HG03060 (cell line): ENCODE results near the gene SMURF2.
"Not testable (repeated sequence)": the region's sequence is repeated elsewhere in the genome, so short reads cannot be mapped to it uniquely, and the experiment has no call there.

ENCODE experiments used
- ATAC-seq: cut with Tn5 transposase; IDR thresholded peaks from one replicate; pipeline ENCODE4 v1.9.1; 2021; ENCODE audit warnings: low read depth, moderate number of reproducible peaks; ENCODE audit not compliant: unreplicated experiment

SMURF2 gene

DNA sequence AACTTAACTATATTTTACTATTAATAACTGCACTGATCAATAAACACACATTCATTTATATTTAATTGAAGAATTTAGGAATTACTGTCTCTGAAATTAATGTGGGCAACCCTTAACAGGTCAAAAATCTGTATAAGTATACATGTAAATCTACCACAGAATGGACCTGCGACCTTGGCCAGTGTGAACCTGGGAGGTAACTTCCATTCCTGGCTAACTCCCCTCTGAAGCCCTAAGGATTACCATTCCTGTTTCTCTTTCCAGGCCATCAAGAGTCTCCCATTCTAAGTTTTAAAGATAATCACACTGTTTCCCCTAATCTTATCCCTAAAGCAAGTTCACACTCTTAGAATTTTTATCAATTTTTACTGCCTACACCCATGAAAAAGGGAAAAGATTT lies 58.1 kb downstream of the SMURF2 start:
- ATAC-seq = no peak

- ATAC-seq = no peak
Observed at GRCh38 chr17:64599827-64600226, 62.3 kb downstream of the SMURF2 start.

- ATAC-seq = no peak
Observed at GRCh38 chr17:64599187-64599676, 62.9 kb downstream of the SMURF2 start.

DNA sequence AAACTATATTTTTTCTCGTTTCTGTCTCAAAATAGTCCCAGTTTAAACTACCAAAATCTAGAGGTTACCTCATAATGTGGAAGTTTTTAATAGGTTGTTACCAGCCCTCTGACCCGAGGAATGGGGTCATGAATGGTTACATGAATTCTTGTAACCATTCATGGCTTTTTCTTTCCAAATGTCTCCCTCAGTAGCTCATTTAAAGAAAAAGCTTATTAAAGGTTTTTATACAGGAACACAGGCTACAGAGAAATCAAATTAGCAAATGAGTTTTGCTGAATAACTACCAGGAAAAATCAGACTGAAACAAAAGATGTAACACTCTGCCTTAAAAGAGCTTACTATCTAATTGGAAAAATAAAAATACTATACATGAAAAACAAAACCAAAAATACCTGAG lies 63.4 kb downstream of the SMURF2 start:
- no peak for ATAC-seq

DNA sequence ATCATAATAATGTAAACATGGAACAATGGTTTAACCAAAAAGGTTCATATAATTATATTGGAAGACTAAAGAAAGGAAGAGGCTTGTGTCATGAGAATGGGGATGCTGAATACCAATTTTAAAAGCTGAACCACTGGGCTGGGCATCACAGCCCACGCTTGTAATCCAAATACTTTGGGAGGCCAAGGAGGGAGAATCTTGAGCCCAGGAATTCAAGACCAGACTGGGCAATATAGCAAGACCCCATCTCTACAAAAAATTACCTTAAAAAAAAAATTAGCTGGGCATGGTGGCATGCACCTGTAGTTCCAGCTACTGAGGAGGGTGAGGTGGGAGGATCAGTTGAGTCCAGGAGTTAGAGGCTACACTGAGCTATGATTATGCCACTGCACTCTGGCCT lies 65.1 kb downstream of the SMURF2 start:
- no peak for ATAC-seq

DNA sequence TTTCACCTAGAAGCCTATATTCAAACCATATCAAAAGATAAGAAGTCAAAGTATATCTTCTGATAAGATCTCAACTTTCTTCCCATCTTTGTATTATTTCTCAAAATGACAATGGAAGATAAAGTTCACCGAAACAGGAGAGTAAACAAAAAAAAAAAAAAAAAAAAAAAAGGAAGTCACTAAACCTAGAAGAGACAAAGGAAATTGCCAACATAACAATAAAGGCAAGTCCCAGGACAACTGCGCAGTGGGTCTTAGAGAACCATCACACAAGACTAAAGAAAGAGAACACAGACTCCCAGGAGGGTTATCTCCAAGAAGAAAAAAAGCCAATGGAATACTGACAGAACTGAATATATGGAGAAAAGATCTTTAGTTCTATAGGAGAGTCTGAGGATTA lies 65.7 kb downstream of the SMURF2 start:
- no peak for ATAC-seq

DNA sequence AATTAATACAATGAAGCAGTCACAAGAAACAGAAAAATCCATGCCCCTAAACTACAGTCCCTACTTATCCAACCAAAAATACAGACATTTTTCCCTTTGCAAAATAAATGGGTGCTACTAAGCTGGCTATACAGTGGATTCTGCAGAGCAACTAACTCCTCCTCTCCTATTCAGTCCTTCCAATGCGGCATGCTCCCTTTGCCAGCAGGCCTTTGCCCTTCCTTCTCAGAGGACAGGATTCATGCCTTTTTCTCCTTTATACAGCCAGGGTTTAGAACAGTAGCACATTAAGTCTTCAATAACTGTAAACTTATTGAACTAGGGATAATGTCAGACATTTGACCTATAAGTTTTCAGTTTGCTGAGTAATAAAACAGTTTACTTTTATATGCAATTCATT lies 70.2 kb downstream of the SMURF2 start:
- no peak for ATAC-seq

- ATAC-seq = no peak
Observed at GRCh38 chr17:64585146-64585545, 77.0 kb downstream of the SMURF2 start.

DNA sequence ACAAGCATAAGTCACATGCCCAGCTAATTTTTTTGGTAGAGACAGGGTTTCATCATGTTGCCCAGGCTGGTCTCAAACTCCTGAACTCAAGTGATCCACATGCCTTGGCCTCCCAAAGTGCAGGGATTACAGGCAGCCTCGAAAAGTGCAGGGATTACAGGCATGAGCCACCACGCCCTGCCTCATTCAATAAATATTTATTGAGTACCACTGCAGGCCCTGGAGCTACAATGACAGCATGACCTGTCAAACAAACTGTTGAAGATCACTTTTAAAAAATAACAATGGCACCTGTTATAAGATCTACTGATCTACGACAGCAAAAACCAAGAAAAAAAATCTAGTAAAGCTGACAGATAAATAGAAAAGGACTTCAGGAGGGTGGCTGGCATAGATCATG lies 79.1 kb downstream of the SMURF2 start:
- ATAC-seq = no peak

- ATAC-seq = no peak
Observed at GRCh38 chr17:64580384-64581315, 81.5 kb downstream of the SMURF2 start.

DNA sequence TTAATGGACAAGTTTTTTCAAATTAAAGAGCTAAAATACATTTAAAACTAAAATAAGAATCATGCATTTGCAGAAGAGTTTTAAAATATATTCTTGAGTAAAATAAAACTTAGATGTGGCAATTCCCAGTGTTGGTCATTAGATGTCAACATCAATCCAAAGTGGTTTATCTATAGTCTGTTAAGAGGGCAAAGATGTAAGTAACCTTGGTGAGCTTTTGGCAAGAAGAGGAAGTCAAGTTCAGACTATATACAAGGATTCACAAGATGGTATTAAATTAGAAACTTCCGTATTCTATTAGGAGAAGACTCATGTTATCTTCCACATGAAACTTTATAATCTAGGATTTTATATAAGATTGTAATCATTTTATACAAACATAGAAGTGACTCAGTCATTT lies 82.2 kb downstream of the SMURF2 start:
- ATAC-seq = no peak

DNA sequence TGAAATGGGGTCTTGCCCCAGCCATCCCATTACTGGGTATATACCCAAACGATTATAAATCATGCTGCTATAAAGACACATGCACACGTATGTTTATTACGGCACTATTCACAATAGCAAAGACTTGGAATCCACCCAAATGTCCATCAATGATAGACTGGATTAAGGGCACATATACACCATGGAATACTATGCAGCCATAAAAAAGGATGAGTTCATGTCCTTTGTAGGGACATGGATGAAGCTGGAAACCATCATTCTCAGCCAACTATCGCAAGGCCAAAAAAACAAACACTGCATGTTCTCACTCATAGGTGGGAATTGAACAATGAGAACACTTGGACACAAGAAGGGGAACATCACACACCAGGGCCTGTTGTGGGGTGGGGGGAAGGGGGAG lies 85.1 kb downstream of the SMURF2 start:
- ATAC-seq = not testable (repeated sequence)

GRCh38 chr17:64575431-64575830 lies 86.7 kb downstream of the SMURF2 start:
- ATAC-seq = no peak

DNA sequence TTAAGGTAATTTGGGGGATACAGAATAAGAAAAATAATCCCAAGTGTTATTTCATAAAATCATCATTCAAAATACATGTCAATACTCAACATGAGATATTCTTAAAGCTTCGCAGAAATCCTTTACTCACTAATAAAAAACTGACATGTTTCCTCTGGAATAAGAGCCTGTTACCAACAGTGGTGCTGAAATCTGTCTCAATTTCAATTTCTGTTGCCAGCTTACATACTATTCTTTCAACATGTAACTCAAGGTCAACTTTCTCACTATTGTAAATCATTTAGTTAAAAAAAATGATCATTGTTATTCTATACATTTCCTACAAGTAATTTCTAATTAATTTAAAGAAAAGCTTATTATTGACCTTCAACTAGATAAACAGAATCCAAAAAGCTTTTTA lies 87.5 kb downstream of the SMURF2 start:
- no peak for ATAC-seq

GRCh38 chr17:64573214-64573613 lies 88.9 kb downstream of the SMURF2 start:
- no peak for ATAC-seq

DNA sequence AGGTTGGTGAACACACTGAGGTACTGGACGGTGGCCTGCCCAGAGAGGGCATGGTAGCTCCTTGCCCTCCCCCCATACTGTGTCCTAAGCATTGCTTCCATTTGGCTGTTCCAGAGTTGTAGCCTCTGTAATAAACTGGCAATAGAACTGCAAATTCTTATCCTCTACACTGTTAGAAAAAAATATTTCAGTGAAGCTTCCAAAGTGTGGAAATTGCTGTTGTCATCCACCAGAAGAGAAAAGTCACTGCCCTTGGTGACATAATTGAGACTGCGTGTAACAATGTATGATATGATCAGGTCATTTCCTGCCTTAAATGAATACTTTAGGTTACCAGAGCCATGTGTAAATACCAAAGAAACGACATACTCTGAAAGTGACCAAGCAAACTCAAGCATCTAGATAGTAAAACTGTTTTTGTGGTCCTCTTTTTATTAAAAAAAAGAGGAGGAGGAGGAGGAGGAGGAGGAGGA lies 89.4 kb downstream of the SMURF2 start:
- ATAC-seq = no peak

DNA sequence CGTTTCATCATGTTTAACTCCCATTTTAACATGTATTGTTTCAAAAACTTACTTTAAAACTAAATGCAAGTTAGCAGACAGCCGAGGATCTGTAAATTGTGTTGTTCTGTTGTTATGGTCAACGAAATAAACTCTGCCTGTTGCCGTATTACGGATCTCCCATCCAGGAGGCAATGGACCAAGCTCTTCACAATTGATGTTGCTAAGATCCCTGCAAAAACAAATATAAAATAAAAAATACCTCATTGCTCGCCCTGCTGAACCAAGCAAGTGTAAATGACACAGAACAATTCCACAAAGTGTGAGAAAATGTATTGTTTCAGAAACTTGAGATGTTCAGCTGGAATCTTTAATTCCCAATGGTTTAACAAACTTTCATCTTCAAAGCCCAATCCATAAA lies 90.4 kb downstream of the SMURF2 start:
- no peak for ATAC-seq

DNA sequence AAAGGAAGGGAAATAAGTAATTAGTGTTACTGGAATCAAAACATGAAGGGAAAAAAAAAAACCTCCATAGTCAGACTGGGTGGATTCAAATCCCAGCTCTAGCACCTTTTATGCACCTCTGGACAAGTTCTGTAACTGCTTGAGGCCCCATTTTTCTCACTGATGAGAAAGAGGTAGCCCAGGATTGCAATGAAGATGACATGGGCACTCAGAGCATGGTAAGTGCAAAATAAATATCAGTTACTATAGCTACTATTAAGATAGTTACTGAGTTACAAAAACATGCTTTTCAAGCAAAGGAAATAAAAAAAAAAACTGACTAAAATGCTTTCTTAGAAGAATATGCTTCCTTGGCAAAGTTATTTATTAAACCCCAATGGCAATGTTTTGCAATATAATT lies 96.5 kb downstream of the SMURF2 start:
- no peak for ATAC-seq

GRCh38 chr17:64564098-64564497 lies 98.0 kb downstream of the SMURF2 start:
- ATAC-seq = no peak

DNA sequence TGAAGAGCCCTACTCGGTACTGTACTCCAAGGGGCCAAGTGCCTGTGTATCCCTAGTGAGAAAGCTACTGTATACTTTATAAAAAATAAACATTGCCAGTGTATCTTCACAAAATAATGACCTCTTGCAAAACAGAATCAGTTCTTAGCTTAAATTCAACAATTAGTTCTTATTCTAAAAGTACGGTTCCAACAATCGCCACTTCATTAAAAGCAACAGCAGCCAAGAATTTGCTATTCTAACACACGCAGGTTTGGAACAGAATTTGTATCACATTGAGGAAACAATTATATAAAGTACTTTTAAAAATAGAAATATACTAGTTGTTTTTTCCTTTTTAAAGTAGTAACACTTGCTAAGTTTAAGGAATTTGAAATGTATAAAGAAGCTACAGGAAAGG lies 106.8 kb downstream of the SMURF2 start:
- ATAC-seq = no peak

DNA sequence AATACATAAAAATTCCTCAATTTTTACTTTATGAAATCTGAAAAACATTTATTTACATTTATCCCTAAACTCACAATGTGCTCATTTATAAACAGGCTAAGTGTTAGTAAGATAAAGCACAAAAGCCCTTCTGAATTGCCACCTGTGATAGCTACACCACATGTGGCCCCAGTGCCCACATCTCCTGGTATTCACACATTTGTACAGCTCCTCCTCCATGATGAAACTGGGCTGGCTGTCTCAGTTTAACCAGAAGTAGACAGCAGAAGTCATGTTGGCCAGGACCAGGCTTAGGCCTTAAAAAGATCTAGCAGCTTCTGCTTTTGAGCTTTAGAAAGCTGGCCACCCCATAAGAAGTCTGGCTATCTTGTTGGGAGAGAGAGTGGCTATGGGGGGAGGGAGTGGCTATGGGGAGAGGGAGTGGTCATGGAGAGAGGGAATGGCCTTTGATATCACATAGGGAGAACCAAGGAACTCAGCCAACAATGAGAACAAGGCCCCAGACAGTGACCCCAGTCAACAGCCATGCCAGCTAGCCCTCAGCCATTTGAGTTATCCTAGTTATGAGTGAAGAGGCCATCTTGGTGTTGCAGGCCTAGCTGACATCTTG lies 108.0 kb downstream of the SMURF2 start:
- no peak for ATAC-seq

- no peak for ATAC-seq
Observed at GRCh38 chr17:64551461-64551860, 110.6 kb downstream of the SMURF2 start.
